Liver (tissue), 9 donors: Measurements from ENCODE around the gene PTPN6. TPM values are rescaled to one million over a fixed set of nuclear protein-coding genes. Genes with fewer than 3 reads are reported as not detected.

Source experiments
- DNase-seq: peaks from one replicate; pipeline ENCODE4 v3.0.0-alpha.2; 2017; ENCODE audit warnings: low spot score
- H3K27ac ChIP-seq, 2 donors: one replicate each; pipeline ENCODE4 v1.7.0; 2013; ENCODE audit warnings: inconsistent platforms in 2 of 2, low read length in 2 of 2, control low read depth in 1 of 2, low read depth in 1 of 2, mild to moderate bottlenecking in 1 of 2
- H3K27me3 ChIP-seq, 4 donors: one replicate each; pipeline versions ENCODE4 v1.6.1 to v1.7.0; 2013; ENCODE audit warnings: low read length in 3 of 4, inconsistent platforms in 1 of 4, mild to moderate bottlenecking in 1 of 4, moderate library complexity in 1 of 4; ENCODE audit not compliant: control insufficient read depth in 4 of 4, insufficient read depth in 4 of 4
- H3K36me3 ChIP-seq, 4 donors: one replicate each; pipeline versions ENCODE4 v1.6.1 to v1.7.0; 2013; ENCODE audit warnings: low read length in 3 of 4, mild to moderate bottlenecking in 3 of 4, low read depth in 1 of 4, moderate library complexity in 1 of 4; ENCODE audit not compliant: control insufficient read depth in 4 of 4, insufficient read depth in 3 of 4
- H3K4me1 ChIP-seq, 4 donors: one replicate each; pipeline versions ENCODE4 v1.6.1 to v1.7.0; 2013; ENCODE audit warnings: low read length in 3 of 4, mild to moderate bottlenecking in 3 of 4, moderate library complexity in 1 of 4; ENCODE audit not compliant: control insufficient read depth in 4 of 4, insufficient read depth in 4 of 4
- H3K4me3 ChIP-seq, 3 donors: one replicate each; pipeline versions ENCODE4 v1.6.1 to v1.7.0; 2013; ENCODE audit warnings: low read length in 3 of 3, control low read depth in 1 of 3, low read depth in 1 of 3, mild to moderate bottlenecking in 1 of 3
- H3K9ac ChIP-seq, 2 donors: one replicate each; pipeline ENCODE4 v1.7.0; 2013; ENCODE audit warnings: low read length in 2 of 2, mild to moderate bottlenecking in 2 of 2, moderate library complexity in 2 of 2, control low read depth in 1 of 2, low read depth in 1 of 2
- H3K9me3 ChIP-seq, 4 donors: one replicate each; pipeline versions ENCODE4 v1.6.1 to v1.7.0; 2013; ENCODE audit warnings: low read length in 3 of 4; ENCODE audit not compliant: control insufficient read depth in 4 of 4
- EGR1 ChIP-seq, 2 donors: IDR thresholded peaks; 2 replicates each; pipeline ENCODE4 v1.6.1; 2016 to 2018; ENCODE audit warnings: antibody characterized with exemption in 2 of 2, low read depth in 2 of 2
- FOXA1 ChIP-seq: IDR thresholded peaks from 2 replicates; pipeline ENCODE4 v1.6.1; 2016; ENCODE audit warnings: antibody characterized with exemption
- HNF4A ChIP-seq, 2 donors: conservative IDR thresholded peaks; 2 replicates each; pipeline ENCODE4 v1.6.1; 2016; ENCODE audit warnings: antibody characterized with exemption in 2 of 2, mild to moderate bottlenecking in 2 of 2
- NR2F2 ChIP-seq: IDR thresholded peaks from 2 replicates; pipeline ENCODE4 v1.6.1; 2016; ENCODE audit warnings: antibody characterized with exemption
- TAF1 ChIP-seq: conservative IDR thresholded peaks from 2 replicates; pipeline ENCODE4 v1.6.1; 2016; ENCODE audit warnings: antibody characterized with exemption, mild to moderate bottlenecking
- WGBS: extraction: QIAGEN DNeasy Blood & Tissue Kit; methylation state at CpG from one replicate; pipeline ENCODE4 v1.1.7; 2013; 5-methylcytosine and 5-hydroxymethylcytosine counted together
- polyA plus RNA-seq, 2 donors: library from polyadenylated mRNA; stranded (reverse) in 1 of 2; unstranded in 1 of 2; fragments of 200-250 nt in 1 of 2; fragments of >200 nt in 1 of 2; fragmentation: Nextera tagmentation in 1 of 2; extraction: Ambion mirVana in 1 of 2; gene quantifications; one replicate each; pipeline versions ENCODE4 v1.2.1 to v1.2.3, GENCODE V29; 2013 to 2015
- total RNA-seq, 2 donors: library from RNA; depleted of rRNA; stranded (reverse); fragments of >200 nt; gene quantifications; one replicate each; pipeline ENCODE4 v1.2.3, GENCODE V29; 2014
- TF ChIP-seq, protein P1 (sequence below): IDR thresholded peaks from 2 replicates; pipeline ENCODE4 v1.6.1; 2016; ENCODE audit warnings: antibody characterized with exemption
- TF ChIP-seq, protein P2 (sequence below): IDR thresholded peaks from 2 replicates; pipeline ENCODE4 v1.6.1; 2016; ENCODE audit warnings: antibody characterized with exemption, mild to moderate bottlenecking
- TF ChIP-seq, protein P3 (sequence below): IDR thresholded peaks from 2 replicates; pipeline ENCODE4 v1.6.1; 2016; ENCODE audit warnings: antibody characterized with exemption
- TF ChIP-seq, protein P4 (sequence below): IDR thresholded peaks from 2 replicates; pipeline ENCODE4 v1.6.1; 2016; ENCODE audit warnings: antibody characterized with exemption
- donor health status: healthy.
- donor health status: healthy.
- donor health status: healthy.
- donor health status: healthy.
- donor health status: healthy.

PTPN6 gene
- total and polyA plus RNA-seq, 4 donors = 15.2 to 41.0 (median 19.6) TPM

DNA sequence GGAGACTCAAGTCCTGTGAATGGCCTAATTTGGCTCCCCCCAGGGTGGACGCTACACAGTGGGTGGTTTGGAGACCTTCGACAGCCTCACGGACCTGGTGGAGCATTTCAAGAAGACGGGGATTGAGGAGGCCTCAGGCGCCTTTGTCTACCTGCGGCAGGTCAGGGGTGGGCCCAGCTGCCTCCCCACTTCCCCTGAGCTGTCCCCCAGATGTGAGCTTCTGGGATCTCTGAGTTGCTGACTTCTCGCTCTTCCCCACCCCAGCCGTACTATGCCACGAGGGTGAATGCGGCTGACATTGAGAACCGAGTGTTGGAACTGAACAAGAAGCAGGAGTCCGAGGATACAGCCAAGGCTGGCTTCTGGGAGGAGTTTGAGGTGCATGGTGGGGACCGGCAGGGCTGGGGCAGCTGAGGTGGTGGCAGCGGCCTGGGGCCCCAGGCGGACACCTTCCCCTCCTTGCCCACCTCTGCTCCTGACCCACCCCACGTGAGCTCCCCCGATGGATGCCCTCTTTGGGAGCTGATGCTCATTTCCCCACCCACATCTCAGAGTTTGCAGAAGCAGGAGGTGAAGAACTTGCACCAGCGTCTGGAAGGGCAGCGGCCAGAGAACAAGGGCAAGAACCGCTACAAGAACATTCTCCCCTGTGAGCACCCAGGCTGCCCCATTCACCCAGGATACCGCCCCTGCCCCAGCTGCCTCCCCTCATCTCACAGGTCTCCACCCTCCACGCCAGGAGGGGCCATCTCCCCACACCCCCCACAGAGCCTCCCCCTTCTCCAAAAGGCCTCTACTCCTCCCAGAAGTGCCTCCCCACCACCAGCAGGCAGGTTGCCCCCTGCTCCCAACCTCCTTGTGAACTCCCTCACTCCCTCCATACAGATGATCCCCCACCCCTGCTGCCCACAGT is 4.2 kb downstream of the PTPN6 start:
- H3K27me3 ChIP-seq = no peaks in the 10 kb centered on the region
- DNase-seq = no peak
- H3K36me3 ChIP-seq = peaks cover 0 to 3% (median 2%) of the 10 kb centered on the region in 4 donors
- H3K4me3 ChIP-seq = no peak overlapping the region
- no peak overlapping the region for H3K9ac ChIP-seq
- TF ChIP-seq, protein P1, sequence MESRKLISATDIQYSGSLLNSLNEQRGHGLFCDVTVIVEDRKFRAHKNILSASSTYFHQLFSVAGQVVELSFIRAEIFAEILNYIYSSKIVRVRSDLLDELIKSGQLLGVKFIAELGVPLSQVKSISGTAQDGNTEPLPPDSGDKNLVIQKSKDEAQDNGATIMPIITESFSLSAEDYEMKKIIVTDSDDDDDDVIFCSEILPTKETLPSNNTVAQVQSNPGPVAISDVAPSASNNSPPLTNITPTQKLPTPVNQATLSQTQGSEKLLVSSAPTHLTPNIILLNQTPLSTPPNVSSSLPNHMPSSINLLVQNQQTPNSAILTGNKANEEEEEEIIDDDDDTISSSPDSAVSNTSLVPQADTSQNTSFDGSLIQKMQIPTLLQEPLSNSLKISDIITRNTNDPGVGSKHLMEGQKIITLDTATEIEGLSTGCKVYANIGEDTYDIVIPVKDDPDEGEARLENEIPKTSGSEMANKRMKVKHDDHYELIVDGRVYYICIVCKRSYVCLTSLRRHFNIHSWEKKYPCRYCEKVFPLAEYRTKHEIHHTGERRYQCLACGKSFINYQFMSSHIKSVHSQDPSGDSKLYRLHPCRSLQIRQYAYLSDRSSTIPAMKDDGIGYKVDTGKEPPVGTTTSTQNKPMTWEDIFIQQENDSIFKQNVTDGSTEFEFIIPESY = no peak
- TF ChIP-seq HNF4A (conservative IDR thresholded peaks at IDR 0.05) = no peak
- peaks cover 0 to 10% (median 1%) of the 10 kb centered on the region in 4 donors for H3K4me1 ChIP-seq
- H3K9me3 ChIP-seq = no peaks in the 10 kb centered on the region
- WGBS = 92% methylated on average over 22 of the region's 22 CpGs
- H3K27ac ChIP-seq = no peak overlapping the region

DNA sequence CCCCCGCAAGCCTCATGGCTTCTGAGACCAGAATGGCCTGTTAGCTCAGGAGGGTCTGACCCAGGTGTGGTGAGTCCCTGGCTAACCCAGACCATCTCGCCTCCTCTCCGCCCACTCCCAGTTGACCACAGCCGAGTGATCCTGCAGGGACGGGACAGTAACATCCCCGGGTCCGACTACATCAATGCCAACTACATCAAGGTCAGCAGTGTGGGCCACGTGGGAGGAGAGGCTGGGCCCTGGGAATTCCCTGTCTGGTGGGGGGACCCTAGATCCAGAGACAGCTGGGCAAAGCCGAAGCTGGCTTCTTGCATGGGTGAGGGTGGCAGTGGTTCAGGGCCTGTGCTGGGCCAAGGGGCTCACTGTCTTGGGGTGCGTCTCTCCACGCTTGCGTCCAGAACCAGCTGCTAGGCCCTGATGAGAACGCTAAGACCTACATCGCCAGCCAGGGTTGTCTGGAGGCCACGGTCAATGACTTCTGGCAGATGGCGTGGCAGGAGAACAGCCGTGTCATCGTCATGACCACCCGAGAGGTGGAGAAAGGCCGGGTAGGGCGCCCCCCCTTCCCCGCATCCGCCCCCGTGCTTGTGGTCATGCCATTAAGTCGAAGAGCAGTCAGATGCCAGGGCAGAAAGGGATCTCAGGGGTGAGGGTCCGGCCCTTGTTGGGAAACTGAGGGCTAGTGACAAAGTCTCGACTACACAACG is 5.0 kb downstream of the PTPN6 start:
- Histone ChIP-seq H3K9me3 (no peaks in the 10 kb centered on the region), H3K9ac (no peak overlapping the region), H3K4me1 (peaks cover 0 to 19% (median 7%) of the 10 kb centered on the region in 4 donors), H3K27ac (no peak overlapping the region), H3K36me3 (peaks cover 0 to 3% (median 2%) of the 10 kb centered on the region in 4 donors), H3K4me3 (no peak overlapping the region), H3K27me3 (no peaks in the 10 kb centered on the region)
- WGBS = 82% methylated on average over 28 of the region's 28 CpGs
- DNase-seq = no peak
- no peak for TF ChIP-seq FOXA1
- TF ChIP-seq, protein P2, sequence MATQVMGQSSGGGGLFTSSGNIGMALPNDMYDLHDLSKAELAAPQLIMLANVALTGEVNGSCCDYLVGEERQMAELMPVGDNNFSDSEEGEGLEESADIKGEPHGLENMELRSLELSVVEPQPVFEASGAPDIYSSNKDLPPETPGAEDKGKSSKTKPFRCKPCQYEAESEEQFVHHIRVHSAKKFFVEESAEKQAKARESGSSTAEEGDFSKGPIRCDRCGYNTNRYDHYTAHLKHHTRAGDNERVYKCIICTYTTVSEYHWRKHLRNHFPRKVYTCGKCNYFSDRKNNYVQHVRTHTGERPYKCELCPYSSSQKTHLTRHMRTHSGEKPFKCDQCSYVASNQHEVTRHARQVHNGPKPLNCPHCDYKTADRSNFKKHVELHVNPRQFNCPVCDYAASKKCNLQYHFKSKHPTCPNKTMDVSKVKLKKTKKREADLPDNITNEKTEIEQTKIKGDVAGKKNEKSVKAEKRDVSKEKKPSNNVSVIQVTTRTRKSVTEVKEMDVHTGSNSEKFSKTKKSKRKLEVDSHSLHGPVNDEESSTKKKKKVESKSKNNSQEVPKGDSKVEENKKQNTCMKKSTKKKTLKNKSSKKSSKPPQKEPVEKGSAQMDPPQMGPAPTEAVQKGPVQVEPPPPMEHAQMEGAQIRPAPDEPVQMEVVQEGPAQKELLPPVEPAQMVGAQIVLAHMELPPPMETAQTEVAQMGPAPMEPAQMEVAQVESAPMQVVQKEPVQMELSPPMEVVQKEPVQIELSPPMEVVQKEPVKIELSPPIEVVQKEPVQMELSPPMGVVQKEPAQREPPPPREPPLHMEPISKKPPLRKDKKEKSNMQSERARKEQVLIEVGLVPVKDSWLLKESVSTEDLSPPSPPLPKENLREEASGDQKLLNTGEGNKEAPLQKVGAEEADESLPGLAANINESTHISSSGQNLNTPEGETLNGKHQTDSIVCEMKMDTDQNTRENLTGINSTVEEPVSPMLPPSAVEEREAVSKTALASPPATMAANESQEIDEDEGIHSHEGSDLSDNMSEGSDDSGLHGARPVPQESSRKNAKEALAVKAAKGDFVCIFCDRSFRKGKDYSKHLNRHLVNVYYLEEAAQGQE = no peak
- TF ChIP-seq TAF1 = no peak
- TF ChIP-seq EGR1 (IDR thresholded peaks at IDR 0.05; ENCODE audit: low read depth in 2 of 2) = no peak
- TF ChIP-seq HNF4A (conservative IDR thresholded peaks at IDR 0.05) = no peak
- no peak for TF ChIP-seq NR2F2
- TF ChIP-seq, protein P3, sequence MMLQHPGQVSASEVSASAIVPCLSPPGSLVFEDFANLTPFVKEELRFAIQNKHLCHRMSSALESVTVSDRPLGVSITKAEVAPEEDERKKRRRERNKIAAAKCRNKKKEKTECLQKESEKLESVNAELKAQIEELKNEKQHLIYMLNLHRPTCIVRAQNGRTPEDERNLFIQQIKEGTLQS = no peak
- TF ChIP-seq, protein P4, sequence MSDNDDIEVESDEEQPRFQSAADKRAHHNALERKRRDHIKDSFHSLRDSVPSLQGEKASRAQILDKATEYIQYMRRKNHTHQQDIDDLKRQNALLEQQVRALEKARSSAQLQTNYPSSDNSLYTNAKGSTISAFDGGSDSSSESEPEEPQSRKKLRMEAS = no peak
